Measurements from ENCODE around the gene DMD.

DMD gene

GRCh38 chrX:32141841-32142240 lies 1069.5 kb downstream of the DMD start:
- DNase-seq (ENCODE audit: low read depth) = no peak
- TF ChIP-seq CTCF (conservative IDR thresholded peaks at IDR 0.05; ENCODE audit: control insufficient read depth, insufficient read depth, low read depth, low read length) = no peak
- no peak overlapping the region for H3K4me3 ChIP-seq (ENCODE audit: control insufficient read depth, low read depth, low read length)

GRCh38 chrX:32139476-32139875 lies 1071.9 kb downstream of the DMD start:
- no peak for TF ChIP-seq CTCF (conservative IDR thresholded peaks at IDR 0.05; ENCODE audit: control insufficient read depth, insufficient read depth, low read depth, low read length)
- H3K4me3 ChIP-seq (ENCODE audit: control insufficient read depth, low read depth, low read length) = no peak overlapping the region
- no peak for DNase-seq (ENCODE audit: low read depth)

GRCh38 chrX:32137525-32137924 lies 1073.8 kb downstream of the DMD start:
- H3K4me3 ChIP-seq (ENCODE audit: control insufficient read depth, low read depth, low read length) = no peak overlapping the region
- no peak for TF ChIP-seq CTCF (conservative IDR thresholded peaks at IDR 0.05; ENCODE audit: control insufficient read depth, insufficient read depth, low read depth, low read length)
- DNase-seq (ENCODE audit: low read depth) = no peak

- H3K4me3 ChIP-seq (ENCODE audit: control insufficient read depth, low read depth, low read length) = no peak overlapping the region
- no peak for TF ChIP-seq CTCF (conservative IDR thresholded peaks at IDR 0.05; ENCODE audit: control insufficient read depth, insufficient read depth, low read depth, low read length)
- DNase-seq (ENCODE audit: low read depth) = no peak
These were observed 1084.4 kb downstream of the DMD start for GRCh38 chrX:32126997-32127396.

- DNase-seq (ENCODE audit: low read depth) = no peak
- H3K4me3 ChIP-seq (ENCODE audit: control insufficient read depth, low read depth, low read length) = no peak overlapping the region
- TF ChIP-seq CTCF (conservative IDR thresholded peaks at IDR 0.05; ENCODE audit: control insufficient read depth, insufficient read depth, low read depth, low read length) = no peak
These were observed 1092.5 kb downstream of the DMD start for GRCh38 chrX:32118832-32119231.

- no peak for DNase-seq (ENCODE audit: low read depth)
- H3K4me3 ChIP-seq (ENCODE audit: control insufficient read depth, low read depth, low read length) = no peak overlapping the region
- no peak for TF ChIP-seq CTCF (conservative IDR thresholded peaks at IDR 0.05; ENCODE audit: control insufficient read depth, insufficient read depth, low read depth, low read length)
These were observed 1095.3 kb downstream of the DMD start for GRCh38 chrX:32116047-32116446.

GRCh38 chrX:32087663-32088062 lies 1123.7 kb downstream of the DMD start:
- no peak for DNase-seq (ENCODE audit: low read depth)
- TF ChIP-seq CTCF (conservative IDR thresholded peaks at IDR 0.05; ENCODE audit: control insufficient read depth, insufficient read depth, low read depth, low read length) = no peak
- H3K4me3 ChIP-seq (ENCODE audit: control insufficient read depth, low read depth, low read length) = no peak overlapping the region

Data from fibroblast of mammary gland (primary cell).